Measurements from ENCODE around the gene AKT2. TPM values are rescaled to one million over a fixed set of nuclear protein-coding genes. Genes with fewer than 3 reads are reported as not detected.

AKT2 gene
- total RNA-seq, 1 donor from 2014 or later, result 105 TPM

DNA sequence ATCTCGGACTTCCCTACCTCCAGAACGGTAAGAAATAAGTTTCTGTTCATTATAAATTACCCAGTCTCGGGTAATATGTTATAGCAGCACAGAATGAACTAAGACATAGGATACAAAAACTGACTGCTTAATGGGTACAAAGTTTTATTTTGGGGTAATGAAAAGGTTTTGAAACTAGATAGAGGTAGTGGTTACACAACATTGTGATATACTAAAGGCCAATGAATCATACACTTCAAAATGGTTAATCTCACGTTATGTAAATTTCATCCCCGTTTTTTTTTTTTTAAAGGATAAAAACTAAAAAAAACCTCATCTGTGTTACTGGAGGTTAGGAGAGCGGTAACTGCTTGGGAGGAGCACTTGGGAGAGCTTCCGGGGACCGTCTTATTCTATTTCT, 23.5 kb downstream of the AKT2 start:
- Histone ChIP-seq H3K27me3 (no peaks in the 10 kb centered on the region), H3K36me3 (peaks cover 0 to 11% of the 10 kb centered on the region in 2 donors), H3K4me1 (peaks cover 31% of the 10 kb centered on the region), H3K9me3 (no peaks in the 10 kb centered on the region), H3K27ac (no peak overlapping the region), H3K4me3 (no peak overlapping the region)
- TF ChIP-seq POLR2AphosphoS5 (IDR thresholded peaks at IDR 0.05; ENCODE audit: insufficient read depth in 1 of 2, low read depth in 1 of 2), result no peak
- TF ChIP-seq, protein P1, sequence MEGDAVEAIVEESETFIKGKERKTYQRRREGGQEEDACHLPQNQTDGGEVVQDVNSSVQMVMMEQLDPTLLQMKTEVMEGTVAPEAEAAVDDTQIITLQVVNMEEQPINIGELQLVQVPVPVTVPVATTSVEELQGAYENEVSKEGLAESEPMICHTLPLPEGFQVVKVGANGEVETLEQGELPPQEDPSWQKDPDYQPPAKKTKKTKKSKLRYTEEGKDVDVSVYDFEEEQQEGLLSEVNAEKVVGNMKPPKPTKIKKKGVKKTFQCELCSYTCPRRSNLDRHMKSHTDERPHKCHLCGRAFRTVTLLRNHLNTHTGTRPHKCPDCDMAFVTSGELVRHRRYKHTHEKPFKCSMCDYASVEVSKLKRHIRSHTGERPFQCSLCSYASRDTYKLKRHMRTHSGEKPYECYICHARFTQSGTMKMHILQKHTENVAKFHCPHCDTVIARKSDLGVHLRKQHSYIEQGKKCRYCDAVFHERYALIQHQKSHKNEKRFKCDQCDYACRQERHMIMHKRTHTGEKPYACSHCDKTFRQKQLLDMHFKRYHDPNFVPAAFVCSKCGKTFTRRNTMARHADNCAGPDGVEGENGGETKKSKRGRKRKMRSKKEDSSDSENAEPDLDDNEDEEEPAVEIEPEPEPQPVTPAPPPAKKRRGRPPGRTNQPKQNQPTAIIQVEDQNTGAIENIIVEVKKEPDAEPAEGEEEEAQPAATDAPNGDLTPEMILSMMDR (IDR thresholded peaks at IDR 0.05), result no peak
- TF ChIP-seq POLR2A (IDR thresholded peaks at IDR 0.05), result no peak
- intact Hi-C loops (cut with DNase I), result no loop called here
- DNase-seq (ENCODE audit: extremely low spot score in 2 of 2), result no peak

DNA sequence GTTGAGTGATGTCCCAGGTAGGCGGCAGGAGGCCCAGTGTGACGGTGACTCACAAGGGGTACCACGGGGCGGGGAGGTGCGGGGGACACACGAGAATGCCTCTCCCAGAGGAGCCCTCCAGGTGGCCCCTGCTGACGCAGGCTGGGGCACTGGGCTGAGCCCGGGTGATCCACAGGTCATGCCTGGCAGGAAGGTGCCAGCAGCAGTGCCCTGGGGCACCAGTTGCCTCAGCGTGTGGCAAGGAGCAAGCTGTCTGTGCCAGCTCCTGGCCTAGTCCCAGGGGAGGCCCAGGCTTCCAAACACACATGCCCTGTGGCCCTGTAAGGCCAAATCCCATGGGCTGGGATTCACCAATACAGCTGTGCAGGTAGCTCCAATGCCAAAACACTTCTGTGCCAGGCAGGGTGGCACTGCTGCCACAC, 28.0 kb downstream of the AKT2 start:
- intact Hi-C loops (cut with DNase I), result no loop called here
- no peak for DNase-seq (ENCODE audit: extremely low spot score in 2 of 2)
- Histone ChIP-seq H3K27me3 (no peaks in the 10 kb centered on the region), H3K36me3 (peaks cover 0 to 33% of the 10 kb centered on the region in 2 donors), H3K27ac (no peak overlapping the region), H3K9me3 (no peaks in the 10 kb centered on the region), H3K4me3 (no peak overlapping the region), H3K4me1 (peaks cover 40% of the 10 kb centered on the region)
- TF ChIP-seq, protein P1 (IDR thresholded peaks at IDR 0.05), result no peak
- no peak for TF ChIP-seq POLR2AphosphoS5 (IDR thresholded peaks at IDR 0.05; ENCODE audit: insufficient read depth in 1 of 2, low read depth in 1 of 2)
- TF ChIP-seq POLR2A (IDR thresholded peaks at IDR 0.05), result no peak

DNA sequence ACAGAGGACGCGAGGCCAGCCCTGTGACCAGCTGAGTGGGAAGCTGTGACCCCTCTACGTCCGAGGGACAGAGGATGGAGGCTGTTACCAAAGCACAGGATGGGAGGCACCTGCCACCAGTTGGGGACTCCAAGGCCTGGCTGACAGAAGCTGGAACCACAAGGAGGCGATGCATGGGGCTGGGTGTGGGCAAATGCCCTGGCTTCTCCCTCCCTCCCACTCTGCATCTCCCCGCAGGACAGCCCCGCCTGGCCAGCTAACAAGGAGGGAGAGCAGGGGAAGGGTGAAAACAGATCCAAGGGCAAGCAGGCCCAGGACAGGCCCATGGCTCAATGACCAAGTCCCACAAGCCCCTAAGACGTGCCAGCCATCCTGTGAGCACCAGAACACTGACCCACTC, 28.6 kb downstream of the AKT2 start:
- peaks cover 0 to 33% of the 10 kb centered on the region in 2 donors for H3K36me3 ChIP-seq
- DNase-seq (ENCODE audit: extremely low spot score in 2 of 2), result no peak
- TF ChIP-seq, protein P1 (IDR thresholded peaks at IDR 0.05), result no peak
- TF ChIP-seq POLR2AphosphoS5 (IDR thresholded peaks at IDR 0.05; ENCODE audit: insufficient read depth in 1 of 2, low read depth in 1 of 2) (no peak), POLR2A (IDR thresholded peaks at IDR 0.05) (no peak)
- peaks cover 43% of the 10 kb centered on the region for H3K4me1 ChIP-seq
- H3K4me3 ChIP-seq, result no peak overlapping the region
- no peaks in the 10 kb centered on the region for H3K9me3 ChIP-seq
- intact Hi-C loops (cut with DNase I), result no loop called here
- no peak overlapping the region for H3K27ac ChIP-seq
- H3K27me3 ChIP-seq, result no peaks in the 10 kb centered on the region

DNA sequence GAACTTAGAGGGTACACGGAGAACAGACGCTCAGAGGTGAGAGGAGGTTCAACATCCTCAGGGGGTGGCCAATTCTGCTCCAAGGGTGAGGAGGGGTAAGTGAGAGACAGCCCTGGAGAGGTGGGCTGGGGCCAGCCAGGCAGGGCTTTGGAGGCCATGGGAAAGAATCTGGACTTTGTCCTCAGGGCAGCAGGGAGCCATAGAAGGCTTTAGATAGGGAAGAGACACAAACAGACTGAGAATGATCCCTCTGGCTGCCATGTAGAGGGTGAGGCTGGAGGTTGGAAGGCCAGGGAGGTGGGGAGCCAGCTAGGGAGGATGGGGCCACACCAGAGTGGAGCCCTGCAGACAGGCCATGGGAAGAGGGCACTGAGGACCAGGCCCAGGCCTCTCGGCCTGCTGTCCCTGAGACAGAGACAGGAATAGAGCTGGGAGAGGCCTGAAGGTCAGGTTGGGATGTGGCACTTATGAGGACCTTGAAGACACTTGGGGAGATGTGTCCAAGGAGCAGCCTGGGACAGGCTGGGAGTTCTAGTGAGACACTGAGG, 29.5 kb downstream of the AKT2 start:
- H3K36me3 ChIP-seq, result peaks cover 0 to 33% of the 10 kb centered on the region in 2 donors
- H3K27me3 ChIP-seq, result no peaks in the 10 kb centered on the region
- TF ChIP-seq POLR2AphosphoS5 (IDR thresholded peaks at IDR 0.05; ENCODE audit: insufficient read depth in 1 of 2, low read depth in 1 of 2), result no peak
- TF ChIP-seq, protein P1 (IDR thresholded peaks at IDR 0.05), result no peak
- no peak for TF ChIP-seq POLR2A (IDR thresholded peaks at IDR 0.05)
- no peak overlapping the region for H3K4me3 ChIP-seq
- DNase-seq (ENCODE audit: extremely low spot score in 2 of 2), result no peak
- no peak overlapping the region for H3K27ac ChIP-seq
- peaks cover 37% of the 10 kb centered on the region for H3K4me1 ChIP-seq
- intact Hi-C loops (cut with DNase I), result no loop called here
- no peaks in the 10 kb centered on the region for H3K9me3 ChIP-seq

DNA sequence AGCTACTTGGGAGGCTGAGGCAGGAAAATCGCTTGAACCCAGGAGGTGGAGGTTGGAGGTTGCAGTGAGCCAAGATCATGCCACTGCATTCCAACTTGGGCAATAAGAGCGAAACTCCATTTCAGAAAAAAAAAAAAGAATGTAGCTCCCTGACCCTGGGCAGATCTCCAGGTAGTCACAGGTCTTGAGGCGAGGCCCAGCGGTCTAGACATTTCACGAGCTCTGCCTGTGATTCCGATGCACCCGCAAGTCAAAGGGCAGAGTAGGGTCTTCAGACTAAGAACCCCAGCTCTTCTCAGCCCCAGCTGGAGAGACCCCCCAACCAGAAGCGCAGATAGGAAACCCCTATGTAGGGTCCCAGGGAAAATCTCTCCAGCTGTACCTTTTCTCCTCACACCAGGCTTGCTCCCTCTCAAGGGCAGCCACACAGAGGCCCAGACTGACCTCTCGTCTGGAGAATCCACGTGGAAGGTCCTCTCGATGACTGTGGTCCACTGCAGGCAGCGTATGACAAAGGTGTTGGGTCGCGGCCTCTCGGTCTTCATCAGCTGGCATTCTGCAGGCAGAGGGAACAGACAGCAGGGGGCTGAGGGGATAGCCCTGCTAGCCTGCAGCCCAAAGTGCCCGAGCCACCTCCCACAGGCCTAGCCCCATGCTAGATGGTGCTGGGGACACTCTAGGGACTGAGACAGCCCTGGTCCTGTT, 30.3 kb downstream of the AKT2 start:
- peaks cover 0 to 33% of the 10 kb centered on the region in 2 donors for H3K36me3 ChIP-seq
- TF ChIP-seq, protein P1 (IDR thresholded peaks at IDR 0.05), result no peak
- TF ChIP-seq POLR2AphosphoS5 (IDR thresholded peaks at IDR 0.05; ENCODE audit: insufficient read depth in 1 of 2, low read depth in 1 of 2) (no peak), POLR2A (IDR thresholded peaks at IDR 0.05) (no peak)
- DNase-seq (ENCODE audit: extremely low spot score in 2 of 2), result no peak
- H3K9me3 ChIP-seq, result no peaks in the 10 kb centered on the region
- no peaks in the 10 kb centered on the region for H3K27me3 ChIP-seq
- H3K4me3 ChIP-seq, result no peak overlapping the region
- no peak overlapping the region for H3K27ac ChIP-seq
- intact Hi-C loops (cut with DNase I), result no loop called here
- peaks cover 34% of the 10 kb centered on the region for H3K4me1 ChIP-seq

Measured in vagina (tissue), 2 donors.